HG02981 (cell line): ENCODE data around the gene P4HA2.

ENCODE experiments used
- ATAC-seq: cut with Tn5 transposase; IDR thresholded peaks from one replicate; pipeline ENCODE4 v1.9.1; 2021; ENCODE audit warnings: mild to moderate bottlenecking, moderate library complexity; ENCODE audit not compliant: unreplicated experiment

The P4HA2 gene

GRCh38 chr5:132265336-132266030 lies 37.8 kb upstream of the P4HA2 start:
- no peak for ATAC-seq

- ATAC-seq = no peak
Observed at GRCh38 chr5:132264546-132265335, 37.1 kb upstream of the P4HA2 start.

GRCh38 chr5:132263548-132264261 lies 36.1 kb upstream of the P4HA2 start:
- no peak for ATAC-seq

GRCh38 chr5:132262882-132263547 lies 35.4 kb upstream of the P4HA2 start:
- ATAC-seq = no peak

GRCh38 chr5:132261881-132262845 lies 34.5 kb upstream of the P4HA2 start:
- ATAC-seq = no peak

- peak; percentile 40 for ATAC-seq
Observed at GRCh38 chr5:132260714-132261551, 33.3 kb upstream of the P4HA2 start.

- no peak for ATAC-seq
Observed at GRCh38 chr5:132260051-132260450, 32.4 kb upstream of the P4HA2 start.

- no peak for ATAC-seq
Observed at GRCh38 chr5:132259069-132259851, 31.6 kb upstream of the P4HA2 start.

GRCh38 chr5:132258102-132259068 lies 30.7 kb upstream of the P4HA2 start:
- no peak for ATAC-seq

GRCh38 chr5:132257131-132258101 lies 29.8 kb upstream of the P4HA2 start, which contains the start of gene PDLIM4:
Gene PDLIM4 (plus strand): TSS chr5:132257696. CDS start chr5:132257735, 39 bp downstream.
- no peak for ATAC-seq

- no peak for ATAC-seq
Observed at GRCh38 chr5:132256783-132257130, 29.1 kb upstream of the P4HA2 start.

GRCh38 chr5:132256086-132256782 lies 28.6 kb upstream of the P4HA2 start:
- ATAC-seq = no peak

GRCh38 chr5:132254321-132254977 lies 26.8 kb upstream of the P4HA2 start:
- no peak for ATAC-seq

- no peak for ATAC-seq
Observed at GRCh38 chr5:132253452-132254320, 26.0 kb upstream of the P4HA2 start.
